SK-N-SH (cell line): ENCODE measurements around the gene ZNF608. TPM values are rescaled to one million over a fixed set of nuclear protein-coding genes. Genes with fewer than 3 reads are reported as not detected.

Experiments used
- CTCF ChIA-PET: fragments of 300-600, 350-600 bp; formaldehyde crosslinking; extraction: SDS; loops from one replicate; lab custom pipeline; 2021; lab: Yijun Ruan, JAX
- POLR2A ChIA-PET: fragments of 350-600 bp; sonication (Branson Sonifier 250); formaldehyde crosslinking; extraction: SDS; loops from one replicate; lab custom pipeline; 2020; ENCODE audit warnings: antibody characterized with exemption, inconsistent platforms; lab: Yijun Ruan, JAX
- DNase-seq: peaks from one replicate; pipeline ENCODE4 v3.0.0; 2012
- H2AFZ ChIP-seq: fragments of 200-600 bp; sonication (generic); 2 replicates; pipeline ENCODE4 v1.8.1; 2016; ENCODE audit warnings: antibody characterized with exemption, mild to moderate bottlenecking, low read depth
- H3F3A ChIP-seq: fragments of 200-600 bp; sonication (generic); replicated peaks from 2 replicates; pipeline ENCODE3; 2016; ENCODE audit warnings: antibody characterized with exemption, mild to moderate bottlenecking; ENCODE audit not compliant: insufficient read depth
- H3K27ac ChIP-seq, 2 experiments: fragments of 200-500 bp in 1 of 2; fragments of 200-600 bp in 1 of 2; sonication (Bioruptor generic) in 1 of 2; sonication (generic), shearing (Covaris generic) in 1 of 2; 2 replicates each; pipeline versions ENCODE4 v1.5.1 to v1.6.1; 2014 to 2016; ENCODE audit warnings: low read depth in 2 of 2, inconsistent platforms in 1 of 2, low read length in 1 of 2, mild to moderate bottlenecking in 1 of 2, mixed read lengths in 1 of 2
- H3K27me3 ChIP-seq: fragments of 200-600 bp; sonication (generic), shearing (Covaris generic); 2 replicates; pipeline ENCODE4 v1.6.1; 2016; ENCODE audit warnings: mixed run types; ENCODE audit not compliant: insufficient read depth
- H3K36me3 ChIP-seq, 2 experiments: fragments of 200-500 bp in 1 of 2; fragments of 200-600 bp in 1 of 2; sonication (Bioruptor generic) in 1 of 2; sonication (generic) in 1 of 2; replicated peaks in 1 of 2; 2 replicates each; pipeline versions ENCODE3 to v1.5.1; 2014 to 2016; ENCODE audit warnings: low read length in 1 of 2, mild to moderate bottlenecking in 1 of 2; ENCODE audit not compliant: insufficient read depth in 2 of 2, control insufficient read depth in 1 of 2
- H3K4me1 ChIP-seq, 2 experiments: fragments of 200-500 bp in 1 of 2; fragments of 200-600 bp in 1 of 2; sonication (Bioruptor generic) in 1 of 2; sonication (generic), shearing (Covaris generic) in 1 of 2; 2 replicates each; pipeline versions ENCODE4 v1.5.1 to v1.6.1; 2014 to 2016; ENCODE audit warnings: low read depth in 1 of 2, low read length in 1 of 2, mixed run types in 1 of 2; ENCODE audit not compliant: insufficient read depth in 2 of 2, control insufficient read depth in 1 of 2
- H3K4me2 ChIP-seq: fragments of 200-600 bp; sonication (generic), shearing (Covaris generic); 2 replicates; pipeline ENCODE4 v1.6.1; 2017; ENCODE audit warnings: mixed run types
- H3K4me3 ChIP-seq, 2 experiments: fragments of 200-500 bp in 1 of 2; fragments of 200-600 bp in 1 of 2; sonication (Bioruptor generic) in 1 of 2; sonication (generic), shearing (Covaris generic) in 1 of 2; 2 replicates each; pipeline versions ENCODE4 v1.5.1 to v1.8.1; 2014 to 2016; ENCODE audit warnings: low read depth in 2 of 2, inconsistent platforms in 1 of 2, low read length in 1 of 2, mild to moderate bottlenecking in 1 of 2, mixed read lengths in 1 of 2, moderate library complexity in 1 of 2
- H3K79me2 ChIP-seq: fragments of 200-600 bp; sonication (generic); 2 replicates; pipeline ENCODE4 v1.8.1; 2017; ENCODE audit warnings: mild to moderate bottlenecking; ENCODE audit not compliant: insufficient read depth
- H3K9ac ChIP-seq: fragments of 200-600 bp; sonication (generic); 2 replicates; pipeline ENCODE4 v1.6.1; 2017; ENCODE audit warnings: mixed run types
- H3K9me2 ChIP-seq: fragments of 200-600 bp; sonication (generic); 2 replicates; pipeline ENCODE4 v1.6.1; 2017; ENCODE audit warnings: mixed run types
- H3K9me3 ChIP-seq: fragments of 200-600 bp; sonication (generic); 2 replicates; pipeline ENCODE4 v1.6.1; 2017; ENCODE audit warnings: mixed run types, mild to moderate bottlenecking, moderate library complexity
- H4K20me1 ChIP-seq: fragments of 200-600 bp; sonication (generic); 2 replicates; pipeline ENCODE4 v1.6.1; 2017; ENCODE audit warnings: mild to moderate bottlenecking, mixed run types; ENCODE audit not compliant: insufficient read depth
- CHD2 ChIP-seq: fragments of 150-350 bp; IDR thresholded peaks from 2 replicates; pipeline ENCODE4 v1.6.1; 2018; ENCODE audit warnings: low read length; ENCODE audit not compliant: partially characterized antibody
- CTCF ChIP-seq: fragments of 200-600 bp; sonication (generic); IDR thresholded peaks from 2 replicates; pipeline ENCODE4 v1.6.1; 2017; ENCODE audit warnings: antibody characterized with exemption, mild to moderate bottlenecking, moderate library complexity
- ELF1 ChIP-seq: IDR thresholded peaks from 2 replicates; pipeline ENCODE4 v1.4.0; 2012
- EP300 ChIP-seq, 2 experiments: IDR thresholded peaks; 2 replicates each; pipeline versions ENCODE4 v1.4.0 to v1.6.1; 2012; ENCODE audit warnings: borderline replicate concordance in 1 of 2, low read depth in 1 of 2, low read length in 1 of 2
- EZH2phosphoT487 ChIP-seq: fragments of 200-600 bp; sonication (generic); IDR thresholded peaks from 2 replicates; pipeline ENCODE4 v1.6.1; 2017; ENCODE audit warnings: low read depth, mixed run types, mild to moderate bottlenecking, antibody characterized with exemption, moderate library complexity, borderline replicate concordance
- FOXJ3 ChIP-seq: sonication (generic); formaldehyde crosslinking; IDR thresholded peaks from 2 replicates; pipeline ENCODE4 v1.5.1; 2020; ENCODE audit warnings: mild to moderate bottlenecking, missing genetic modification reagents
- FOXM1 ChIP-seq: IDR thresholded peaks from 2 replicates; pipeline ENCODE4 v1.4.0; 2012; ENCODE audit warnings: low read depth, mild to moderate bottlenecking
- GABPA ChIP-seq: IDR thresholded peaks from 2 replicates; pipeline ENCODE4 v1.4.0; 2012; ENCODE audit warnings: low read depth, mild to moderate bottlenecking
- IRF3 ChIP-seq: fragments of 150-350 bp; IDR thresholded peaks from 2 replicates; pipeline ENCODE4 v1.6.1; 2016; ENCODE audit warnings: mild to moderate bottlenecking, low read depth, low read length
- JUND ChIP-seq: IDR thresholded peaks from 2 replicates; pipeline ENCODE4 v1.4.0; 2012
- NFIC ChIP-seq: IDR thresholded peaks from 2 replicates; pipeline ENCODE4 v1.4.0; 2012; ENCODE audit warnings: borderline replicate concordance
- PBX3 ChIP-seq: IDR thresholded peaks from 2 replicates; pipeline ENCODE4; 2012
- SMC3 ChIP-seq: IDR thresholded peaks from 2 replicates; pipeline ENCODE4 v1.6.1; 2012; ENCODE audit warnings: low read depth, low read length, improper control_type of control experiment
- TAF1 ChIP-seq: IDR thresholded peaks from 2 replicates; pipeline ENCODE4 v1.6.1; 2012; ENCODE audit warnings: low read depth, mild to moderate bottlenecking, low read length, moderate library complexity, borderline replicate concordance
- TCF12 ChIP-seq: IDR thresholded peaks from 2 replicates; pipeline ENCODE4 v1.4.0; 2012
- TEAD4 ChIP-seq: IDR thresholded peaks from 2 replicates; pipeline ENCODE4 v1.4.0; 2012; ENCODE audit warnings: mild to moderate bottlenecking, borderline replicate concordance; ENCODE audit not compliant: insufficient read depth
- USF2 ChIP-seq: fragments of 150-350 bp; IDR thresholded peaks from 2 replicates; pipeline ENCODE4 v1.6.1; 2017; ENCODE audit warnings: antibody characterized with exemption, low read length, low read depth, borderline replicate concordance
- YY1 ChIP-seq: IDR thresholded peaks from 2 replicates; pipeline ENCODE4 v1.4.0; 2012; ENCODE audit warnings: low read depth, mild to moderate bottlenecking
- ZBTB33 ChIP-seq: IDR thresholded peaks from 2 replicates; pipeline ENCODE4 v1.4.0; 2012; ENCODE audit warnings: low read depth, borderline replicate concordance
- WGBS: methylation state at CpG from one replicate; pipeline ENCODE4 v1.1.6; 2017; ENCODE audit warnings: low lambda C conversion rate; 5-methylcytosine and 5-hydroxymethylcytosine counted together
- polyA plus RNA-seq, 3 experiments: library from polyadenylated mRNA; depleted of rRNA; stranded (reverse); fragments of >200 nt; gene quantifications; 2 replicates each; pipeline ENCODE4 v1.2.3, GENCODE V29; 2012

ZNF608 gene
- polyA plus RNA-seq, 1 of the 3 experiments (the other 2 are of a cell fraction) = 4.9 TPM

- Histone ChIP-seq H3K4me2 (no peak overlapping the region), H3K27ac (peak overlapping the region in 1 of 2 experiments; percentile 92; a peak in 2 of 4 replicates), H3K9ac (no peak overlapping the region), H3K27me3 (no peaks in the 10 kb centered on the region), H3K79me2 (no peaks in the 10 kb centered on the region), H2AFZ (no peak overlapping the region), H3K36me3 (no peaks in the 10 kb centered on the region), H3K4me1 (peaks cover 0 to 35% of the 10 kb centered on the region in 2 experiments; a peak in 2 of 4 replicates), H3K9me2 (no peaks in the 10 kb centered on the region), H3F3A (peaks cover 3% of the 10 kb centered on the region), H3K4me3 (no peak overlapping the region), H3K9me3 (no peaks in the 10 kb centered on the region), H4K20me1 (no peaks in the 10 kb centered on the region; the same call in 1 of the 2 replicates)
- no peak for TF ChIP-seq SMC3
- TF ChIP-seq ELF1 = no peak
- TF ChIP-seq GABPA = no peak
- TF ChIP-seq TEAD4 = no peak
- TF ChIP-seq FOXM1 = no peak
- CTCF ChIA-PET = interaction anchor here (0.9 to 1.6 kb wide), 3 partner anchors 13 to 23 kb away, joined by 3 to 5 read pairs (median 4); no protein-coding TSS in a partner anchor
- POLR2A ChIA-PET = no interaction called here
- no peak for DNase-seq
- 94% methylated on average over 6 of the region's 6 CpGs for whole genome bisulfite sequencing
These were observed 38.9 kb downstream of the ZNF608 start for GRCh38 chr5:124707520-124707919.

GRCh38 chr5:124706729-124707361, 39.6 kb downstream of the ZNF608 start:
- H2AFZ ChIP-seq = no peak overlapping the region
- ChIA-PET CTCF (interaction anchor here (0.9 to 1.6 kb wide), 3 partner anchors 13 to 23 kb away, joined by 3 to 5 read pairs (median 4); no protein-coding TSS in a partner anchor), POLR2A (interaction anchor here (1.0 to 1.5 kb wide), 2 partner anchors 11 to 42 kb away, joined by 3 to 4 read pairs; no protein-coding TSS in a partner anchor)
- no peaks in the 10 kb centered on the region for H3K36me3 ChIP-seq
- H3K4me3 ChIP-seq = peak overlapping the region in 1 of 2 experiments; percentile 12; a peak in 1 of 4 replicates
- H3K27me3 ChIP-seq = no peaks in the 10 kb centered on the region
- H3K4me1 ChIP-seq = peaks cover 0 to 35% of the 10 kb centered on the region in 2 experiments; a peak in 2 of 4 replicates
- H3K27ac ChIP-seq = peak overlapping the region in 1 of 2 experiments; percentile 92; a peak in 2 of 4 replicates
- H3K9me2 ChIP-seq = no peaks in the 10 kb centered on the region
- DNase-seq = peak; percentile 70
- 45% methylated on average over 13 of the region's 13 CpGs for WGBS
- no peaks in the 10 kb centered on the region for H3K9me3 ChIP-seq
- peak overlapping the region; percentile 21; the same call in 1 of the 2 replicates for H3K4me2 ChIP-seq
- H3K9ac ChIP-seq = no peak overlapping the region
- peaks cover 3% of the 10 kb centered on the region for H3F3A ChIP-seq
- H3K79me2 ChIP-seq = no peaks in the 10 kb centered on the region
- no peaks in the 10 kb centered on the region; the same call in 1 of the 2 replicates for H4K20me1 ChIP-seq
- TF ChIP-seq TAF1 = no peak
- no peak for TF ChIP-seq USF2
- TF ChIP-seq TCF12 = peak; percentile 87
- TF ChIP-seq CTCF = no peak
- no peak for TF ChIP-seq EZH2phosphoT487
- TF ChIP-seq ZBTB33 = no peak
- TF ChIP-seq JUND = no peak; the same call in 1 of the 2 replicates
- no peak for TF ChIP-seq IRF3
- TF ChIP-seq TEAD4 = no peak
- peak in 1 of 2 experiments; percentile 91; a peak in 2 of 4 replicates for TF ChIP-seq EP300 (IDR thresholded peaks at IDR 0.05; ENCODE audit: borderline replicate concordance in 1 of 2, low read depth in 1 of 2, low read length in 1 of 2)
- TF ChIP-seq FOXJ3 = 0 out of 2 replicates have a peak, but pooled peaks have one; percentile 37
- TF ChIP-seq FOXM1 = no peak
- TF ChIP-seq YY1 = no peak
- peak; percentile 31; the same call in 1 of the 2 replicates for TF ChIP-seq PBX3
- no peak for TF ChIP-seq NFIC
- TF ChIP-seq CHD2 = peak; percentile 96
